ENCODE results near the gene AMIGO3.
"Not testable (repeated sequence)": the region's sequence is repeated elsewhere in the genome, so short reads cannot be mapped to it uniquely, and the experiment has no call there.

The AMIGO3 gene, protein sequence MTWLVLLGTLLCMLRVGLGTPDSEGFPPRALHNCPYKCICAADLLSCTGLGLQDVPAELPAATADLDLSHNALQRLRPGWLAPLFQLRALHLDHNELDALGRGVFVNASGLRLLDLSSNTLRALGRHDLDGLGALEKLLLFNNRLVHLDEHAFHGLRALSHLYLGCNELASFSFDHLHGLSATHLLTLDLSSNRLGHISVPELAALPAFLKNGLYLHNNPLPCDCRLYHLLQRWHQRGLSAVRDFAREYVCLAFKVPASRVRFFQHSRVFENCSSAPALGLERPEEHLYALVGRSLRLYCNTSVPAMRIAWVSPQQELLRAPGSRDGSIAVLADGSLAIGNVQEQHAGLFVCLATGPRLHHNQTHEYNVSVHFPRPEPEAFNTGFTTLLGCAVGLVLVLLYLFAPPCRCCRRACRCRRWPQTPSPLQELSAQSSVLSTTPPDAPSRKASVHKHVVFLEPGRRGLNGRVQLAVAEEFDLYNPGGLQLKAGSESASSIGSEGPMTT

DNA sequence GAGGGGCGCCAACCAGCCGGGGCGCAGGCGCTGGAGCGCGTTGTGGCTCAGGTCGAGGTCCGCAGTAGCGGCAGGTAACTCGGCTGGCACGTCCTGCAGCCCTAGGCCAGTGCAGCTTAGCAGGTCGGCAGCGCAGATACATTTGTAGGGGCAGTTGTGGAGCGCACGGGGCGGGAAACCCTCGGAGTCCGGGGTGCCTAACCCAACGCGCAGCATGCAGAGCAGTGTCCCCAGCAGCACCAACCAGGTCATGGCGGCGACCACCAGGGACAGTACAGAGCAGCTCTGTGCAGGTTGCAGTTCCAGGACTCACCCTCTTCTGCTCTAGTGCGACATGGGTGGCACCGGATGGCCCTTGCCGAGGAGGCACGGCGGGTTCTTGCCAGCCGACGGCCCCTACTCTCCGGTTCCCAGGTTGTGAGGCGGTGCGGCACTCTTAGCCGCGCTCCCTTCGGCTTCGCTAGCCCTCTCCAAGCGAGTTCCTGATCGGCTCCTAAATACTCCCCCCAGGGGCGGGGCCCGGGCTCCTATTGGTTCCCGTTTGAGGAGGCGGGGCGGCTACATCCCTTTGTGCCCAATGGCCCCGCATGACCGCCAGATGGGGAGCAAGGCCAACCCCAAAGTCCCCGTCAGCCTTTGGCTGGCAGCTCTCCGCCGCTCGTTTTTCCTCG lies at the start of gene AMIGO3:
Gene AMIGO3, minus strand, starts transcription at position 471 of the 671 bp plus-strand sequence. Its CDS starts 219 bp downstream, at position 252.
- peak; percentile 34 to 87 for DNase-seq

DNA sequence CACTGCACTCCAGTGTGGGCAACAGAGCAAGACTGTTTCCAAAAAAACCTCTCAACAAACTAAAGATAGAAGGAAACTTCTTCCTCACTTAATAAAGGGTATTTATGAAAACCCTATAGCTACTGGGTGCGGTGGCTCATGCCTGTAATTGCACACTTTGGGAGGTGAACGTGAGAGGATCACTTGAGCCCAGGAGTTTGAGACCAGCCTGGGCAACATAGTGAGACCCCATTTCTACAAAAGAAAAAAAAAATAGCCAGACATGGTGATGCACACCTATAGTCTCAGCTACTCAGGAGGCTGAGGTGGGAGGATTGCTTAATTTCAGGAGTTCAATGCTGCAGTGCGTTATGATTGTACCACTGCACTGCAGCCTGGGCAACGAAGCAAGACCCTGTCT lies 44.5 kb upstream of the AMIGO3 start:
- no peak for DNase-seq

DNA sequence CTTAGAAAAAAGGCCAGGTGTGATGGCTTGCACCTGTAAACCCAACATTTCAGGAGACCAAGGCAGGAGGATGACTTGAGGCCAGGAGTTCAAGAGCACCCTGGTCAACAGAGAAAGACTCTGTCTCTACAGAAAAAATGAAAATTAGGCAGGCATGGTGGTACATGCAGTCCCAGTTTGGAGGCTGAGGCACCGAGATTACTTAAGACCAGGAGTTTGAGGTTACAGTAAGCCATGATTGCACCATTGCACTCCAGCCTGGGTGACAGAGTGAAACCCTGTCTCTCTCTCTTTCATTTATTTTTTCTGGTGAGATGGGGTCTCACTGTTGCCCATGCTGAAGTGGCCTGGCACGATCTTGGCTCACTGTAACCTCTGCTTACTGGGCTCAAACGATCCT lies 42.2 kb upstream of the AMIGO3 start:
- no peak for DNase-seq

DNA sequence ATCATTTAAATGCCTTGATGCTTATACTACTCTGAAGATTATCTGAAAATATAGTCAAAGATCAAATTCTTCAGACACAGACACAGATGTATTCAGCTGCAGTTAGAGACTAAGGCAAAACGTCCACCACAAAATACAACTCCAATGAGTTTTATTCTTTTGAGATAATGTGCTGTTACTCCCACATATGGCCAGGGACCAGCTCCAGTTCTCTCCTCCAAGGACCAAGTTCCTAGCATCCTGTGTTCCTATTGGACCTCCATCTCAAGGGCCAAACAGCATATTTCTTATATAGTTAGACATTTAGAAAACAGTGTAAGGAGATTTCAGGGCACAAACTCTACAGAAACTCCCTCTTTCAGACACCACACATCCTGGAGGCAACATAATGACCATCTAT lies 39.7 kb upstream of the AMIGO3 start:
- DNase-seq: no peak

DNA sequence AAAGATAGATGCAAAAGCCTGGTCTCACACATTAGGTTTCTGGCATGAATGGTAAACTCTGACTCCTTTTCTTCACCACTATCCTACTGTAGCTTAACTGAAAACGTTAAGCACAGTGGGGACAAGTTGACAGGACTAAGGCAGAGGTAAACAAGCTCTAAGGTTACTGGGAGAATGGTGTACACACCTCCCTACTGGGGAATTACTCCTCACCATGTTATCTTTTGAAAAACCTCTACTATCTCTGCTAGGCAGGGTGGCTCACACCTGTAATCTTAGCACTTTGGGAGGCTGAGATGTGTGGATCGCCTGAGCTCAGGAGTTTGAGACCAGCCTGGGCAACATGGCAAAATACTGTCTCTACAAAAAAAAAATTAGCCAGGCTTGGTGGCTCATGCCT lies 37.7 kb upstream of the AMIGO3 start:
- DNase-seq: no peak

DNA sequence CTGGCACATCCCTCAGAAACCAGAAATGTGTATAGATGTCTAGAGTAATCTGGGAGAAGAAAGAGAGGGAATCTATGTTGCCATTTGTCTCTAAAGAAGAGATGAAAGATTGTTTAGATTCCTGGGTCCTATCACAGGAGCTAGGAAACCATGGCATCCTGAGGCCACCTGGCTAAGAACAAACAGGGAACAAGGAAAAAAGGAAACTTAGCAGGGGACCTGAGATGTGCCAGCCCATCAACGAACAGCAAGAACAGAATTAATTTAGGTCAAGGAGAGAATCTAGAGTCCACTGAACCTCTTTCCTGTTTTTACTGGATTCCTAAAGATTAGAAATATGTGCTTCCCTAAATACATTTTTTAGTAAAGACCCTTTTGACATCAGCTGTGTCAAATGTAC lies 36.6 kb upstream of the AMIGO3 start:
- DNase-seq: no peak

DNA sequence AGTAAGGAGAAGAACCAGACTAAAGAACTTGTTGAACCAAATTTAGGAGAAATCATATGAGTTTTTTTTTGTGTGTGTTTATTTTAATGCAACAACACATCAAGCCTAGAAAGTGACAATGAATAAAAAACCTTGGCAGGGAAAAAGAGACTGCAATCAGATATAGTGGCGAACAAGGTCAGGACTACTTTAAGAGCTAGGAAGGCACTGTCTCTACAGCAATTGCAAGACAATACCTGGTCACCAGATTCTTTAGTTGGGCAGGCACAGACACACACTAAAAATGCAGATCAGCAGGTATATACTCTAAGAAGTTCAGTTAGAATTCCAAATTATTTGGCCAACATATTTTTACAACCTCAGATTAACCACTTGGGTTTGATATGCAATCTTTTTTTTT lies 35.1 kb upstream of the AMIGO3 start:
- no peak for DNase-seq

DNA sequence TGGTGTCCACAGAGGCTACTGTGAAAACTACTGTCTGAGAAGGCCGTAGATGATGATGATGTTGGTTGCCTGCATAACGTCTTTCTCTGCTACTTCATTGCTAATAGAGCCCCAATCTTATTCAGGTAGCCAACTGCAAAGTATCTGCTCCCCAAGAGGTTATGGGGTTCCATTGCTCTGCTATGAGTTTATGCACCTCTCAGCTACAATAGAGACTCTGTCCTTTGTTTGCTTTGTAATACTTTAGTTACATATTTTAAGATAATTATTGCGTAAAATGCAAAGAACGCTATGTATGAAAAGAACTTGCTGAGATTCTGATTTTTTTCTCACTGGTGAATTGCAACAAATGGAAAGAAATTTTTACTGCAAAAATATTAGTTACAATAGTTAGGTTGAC lies 32.0 kb upstream of the AMIGO3 start:
- no peak for DNase-seq

DNA sequence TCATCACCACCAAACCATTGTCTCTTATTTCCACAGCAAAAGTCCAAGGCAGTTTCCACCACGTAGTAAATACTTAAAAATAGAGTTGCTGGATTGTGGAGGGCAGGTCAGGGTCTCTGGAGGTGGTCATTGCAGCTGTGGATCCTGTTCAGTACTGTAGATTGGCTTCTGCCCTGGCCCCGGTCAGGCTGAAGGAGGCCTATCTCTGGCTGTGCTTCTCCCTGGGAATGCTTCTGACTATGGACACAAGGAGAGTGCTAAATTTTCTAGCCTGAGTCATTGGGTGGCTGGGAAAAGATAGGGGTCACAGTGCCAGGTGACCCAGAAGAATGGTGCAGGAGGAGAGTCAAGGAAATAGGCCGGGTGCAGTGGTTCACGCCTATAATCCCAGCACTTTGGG lies 30.6 kb upstream of the AMIGO3 start:
- no peak for DNase-seq

DNA sequence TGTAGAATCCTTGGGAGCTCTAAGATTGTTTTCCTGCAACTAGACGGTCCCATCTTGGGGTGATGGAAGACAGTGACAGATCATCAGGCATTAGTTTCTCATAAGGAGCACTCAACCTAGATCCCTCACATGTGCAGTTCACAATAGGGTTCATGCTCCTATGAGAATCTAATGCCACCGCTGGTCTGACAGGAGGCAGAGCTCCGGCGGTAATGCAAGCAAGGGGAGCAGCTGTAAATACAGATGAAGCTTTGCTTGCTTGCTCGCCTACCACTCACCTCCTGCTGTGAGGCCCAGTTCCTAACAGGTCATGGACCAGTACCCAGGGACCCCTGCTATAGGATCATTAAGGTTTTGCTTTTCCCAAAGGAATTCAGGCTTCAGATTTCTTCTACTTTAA lies 29.4 kb upstream of the AMIGO3 start:
- DNase-seq: not testable (repeated sequence)

DNA sequence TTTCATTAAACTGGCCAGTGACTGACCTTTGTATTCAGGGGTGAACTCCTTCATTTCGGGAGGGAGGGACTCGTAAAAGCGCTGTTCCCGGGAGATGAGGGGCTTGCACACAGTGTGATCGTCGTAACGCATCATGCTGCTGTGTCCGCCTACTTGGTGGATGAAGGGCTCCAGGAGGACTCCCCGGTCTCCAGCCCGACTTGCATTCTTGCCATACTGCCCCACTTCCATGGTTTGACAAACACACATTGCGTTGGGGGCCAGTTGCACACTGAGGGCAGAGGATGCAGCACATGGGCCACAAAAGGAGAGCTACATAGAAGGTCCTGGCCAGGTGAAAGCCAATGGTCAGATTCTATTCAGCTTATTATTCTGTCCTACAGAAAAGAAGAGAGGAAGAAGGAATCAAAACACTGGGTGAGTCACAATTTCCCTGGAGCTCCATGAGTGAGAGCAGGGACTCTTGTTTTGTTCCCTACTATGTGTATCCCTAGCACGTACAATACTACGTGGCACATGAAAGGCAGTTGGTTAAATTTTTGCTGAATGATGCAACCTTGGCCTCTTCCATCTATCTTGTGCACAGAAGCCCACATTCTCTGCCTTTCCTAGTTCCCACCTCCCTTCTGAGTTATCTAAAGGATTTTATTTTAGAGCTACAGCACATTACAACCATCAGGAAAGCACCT lies 28.5 kb upstream of the AMIGO3 start:
- DNase-seq: no peak

DNA sequence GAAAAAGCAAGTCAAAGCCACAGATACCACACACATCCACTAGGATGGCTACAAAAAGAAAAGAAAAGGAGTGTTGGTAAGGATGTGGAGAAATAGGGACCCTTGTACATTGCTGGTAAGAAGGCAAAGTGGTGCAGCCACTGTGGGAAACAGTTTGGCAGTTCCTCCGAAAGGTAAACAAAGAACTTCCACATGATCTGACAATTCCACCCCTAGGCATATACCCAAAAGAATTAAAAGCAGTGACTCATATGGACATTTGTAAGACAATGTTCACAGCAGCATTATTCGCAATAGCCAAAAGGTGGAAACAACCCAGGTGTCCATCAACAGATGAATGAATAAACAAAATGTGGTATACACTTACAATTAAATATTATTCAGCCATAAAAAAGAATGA lies 26.5 kb upstream of the AMIGO3 start:
- no peak for DNase-seq

DNA sequence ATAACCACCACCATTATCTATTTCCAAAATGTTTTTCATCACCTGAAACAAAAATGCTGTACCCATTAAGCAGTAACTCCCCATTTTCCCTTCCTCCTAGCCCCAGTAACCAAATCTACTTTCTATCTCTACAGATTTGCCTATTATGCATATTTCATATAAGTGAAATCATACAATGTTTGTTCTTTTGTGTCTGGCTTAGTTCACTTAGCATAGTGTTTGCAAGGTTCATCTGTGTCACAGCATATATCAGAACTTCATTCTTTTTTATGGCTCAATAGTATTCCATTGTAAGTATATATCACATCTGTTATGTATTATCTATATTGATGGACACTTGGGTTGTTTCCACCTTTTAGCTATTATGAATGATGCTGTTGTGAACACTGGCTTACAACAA lies 20.9 kb upstream of the AMIGO3 start:
- no peak for DNase-seq

DNA sequence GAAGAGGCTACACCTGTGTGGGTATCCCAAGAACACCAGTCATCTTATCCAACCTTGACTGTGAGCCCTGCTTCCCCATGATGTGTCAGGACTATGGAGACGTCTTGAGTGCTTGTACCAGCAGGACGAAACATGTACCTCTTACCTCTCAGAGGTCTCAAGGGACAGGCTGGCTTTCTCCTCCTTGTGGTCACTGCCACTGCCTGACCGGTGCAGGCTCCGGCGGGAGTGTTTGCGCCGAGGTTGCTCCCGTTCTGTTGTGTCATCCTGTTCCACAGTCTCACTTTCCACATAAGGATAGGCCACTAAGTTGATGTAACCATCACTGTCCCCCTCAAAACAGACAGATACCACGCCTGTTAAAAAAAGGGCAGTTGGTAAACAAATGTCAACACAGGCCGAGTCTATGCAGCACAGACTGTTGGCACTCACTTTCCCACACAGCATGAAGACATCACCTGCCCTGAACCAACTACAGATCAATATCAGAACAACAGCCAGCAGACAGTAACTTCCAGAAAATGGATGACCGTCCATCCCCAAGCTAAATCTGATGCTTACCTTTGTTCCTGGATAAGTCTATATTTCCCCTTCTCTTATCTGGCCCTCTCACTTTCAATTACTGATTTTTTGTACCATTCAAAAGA lies 18.7 kb upstream of the AMIGO3 start:
- DNase-seq: no peak

DNA sequence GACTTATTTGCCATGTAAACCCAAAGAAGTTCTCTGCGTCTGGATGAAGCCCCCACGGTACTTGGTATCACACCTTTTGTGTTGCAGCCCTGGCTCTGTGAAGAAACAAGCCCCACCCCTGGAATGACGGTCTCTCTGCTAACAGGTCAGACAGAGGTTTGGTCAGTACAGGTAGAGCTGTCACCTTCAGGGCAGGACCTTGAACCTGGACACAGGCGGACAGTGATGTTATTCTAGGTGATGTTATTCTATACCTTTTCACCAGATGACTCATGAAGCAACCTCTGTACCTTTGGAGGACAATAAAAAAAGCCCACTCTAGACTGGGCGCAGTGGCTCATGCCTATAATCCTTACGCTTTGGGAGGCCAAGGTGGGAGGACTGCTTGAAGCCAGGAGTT lies 15.3 kb upstream of the AMIGO3 start:
- no peak for DNase-seq

DNA sequence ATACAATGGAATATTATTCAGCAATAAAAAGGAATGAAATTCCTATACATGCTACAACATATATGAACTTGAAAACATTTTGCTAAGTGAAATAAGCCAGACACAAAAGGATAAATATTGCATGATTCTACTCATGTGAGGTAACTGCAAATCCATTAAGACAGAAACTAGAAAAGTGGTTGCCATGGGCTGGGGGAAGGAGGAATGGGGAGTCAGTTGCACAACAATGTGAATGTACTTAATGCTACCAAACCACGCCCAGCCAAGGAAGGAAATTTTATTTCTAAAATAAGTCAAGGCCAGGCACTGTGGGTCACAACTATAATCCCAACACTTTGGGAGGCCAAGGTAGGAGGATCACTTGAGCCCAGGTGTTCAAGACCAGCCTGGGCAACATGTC lies 14.1 kb upstream of the AMIGO3 start:
- DNase-seq: no peak

DNA sequence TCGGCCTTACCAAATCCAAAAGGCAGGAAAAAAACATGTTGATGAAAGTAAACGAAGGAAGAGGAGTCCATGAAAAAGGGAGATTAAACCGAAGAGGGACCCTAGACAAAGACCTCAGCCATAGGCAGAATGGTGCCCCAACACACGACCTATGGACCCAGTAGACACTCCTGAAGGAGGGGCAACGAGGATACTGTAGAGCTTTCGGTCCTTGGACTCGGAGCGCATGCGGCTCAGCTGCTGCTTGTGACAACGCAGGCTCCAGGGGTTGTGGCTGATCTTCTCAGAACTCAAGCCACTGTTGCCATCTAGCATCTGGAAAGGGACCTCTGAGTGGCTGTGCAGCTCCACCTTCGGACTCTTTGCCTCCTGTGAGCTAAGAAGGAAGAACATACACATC lies 13.1 kb upstream of the AMIGO3 start:
- no peak for DNase-seq

DNA sequence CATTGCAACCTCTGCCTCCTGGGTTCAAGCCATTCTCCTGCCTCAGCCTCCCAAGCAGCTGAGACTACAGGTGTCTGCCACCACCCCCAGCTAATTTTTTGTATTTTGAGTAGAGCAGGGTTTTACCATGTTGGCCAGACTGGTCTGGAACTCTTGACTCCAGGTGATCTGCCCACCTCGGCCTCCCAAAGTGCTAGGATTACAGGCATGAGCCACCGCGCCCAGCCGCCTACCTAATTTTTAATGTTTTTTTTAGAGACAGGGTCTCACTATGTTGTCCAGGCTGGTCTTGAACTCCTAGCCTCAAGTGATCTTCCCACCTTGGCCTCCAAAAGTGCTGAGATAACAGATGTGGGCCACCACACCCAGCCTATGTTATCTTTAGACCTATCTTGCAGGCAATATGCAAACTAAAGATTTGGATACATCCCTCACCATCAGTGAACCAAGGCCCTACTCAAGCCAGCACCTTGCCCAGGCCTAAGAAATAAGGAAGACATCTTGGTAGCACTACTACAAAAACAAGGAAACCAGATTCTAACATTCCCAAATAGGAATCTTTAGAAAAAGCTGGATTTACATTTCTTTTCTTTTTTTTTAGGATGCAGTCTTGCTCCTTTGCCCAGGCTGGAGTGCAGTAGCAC lies 10.6 kb upstream of the AMIGO3 start:
- no peak for DNase-seq

DNA sequence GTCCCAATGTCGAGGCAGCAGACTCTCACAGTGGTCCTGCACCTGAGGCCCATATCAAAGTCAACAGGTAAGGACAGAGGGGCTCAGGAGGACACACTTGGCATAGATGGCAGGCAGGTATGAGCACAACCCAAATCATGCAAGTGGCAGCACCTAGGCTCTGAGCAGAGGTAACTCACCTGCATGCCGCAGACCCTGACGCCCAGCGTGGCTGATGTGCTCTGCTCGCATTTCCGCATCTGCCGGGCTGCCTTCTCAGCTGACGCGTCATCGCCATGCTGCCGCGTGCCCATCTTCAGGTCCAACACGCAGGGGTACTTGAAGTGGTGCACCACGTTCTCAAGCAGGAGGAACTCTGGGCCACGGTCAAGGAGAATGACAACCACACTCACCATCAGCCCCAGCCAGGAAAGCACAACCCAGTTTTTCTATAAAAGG lies 8.5 kb upstream of the AMIGO3 start:
- no peak for DNase-seq

DNA sequence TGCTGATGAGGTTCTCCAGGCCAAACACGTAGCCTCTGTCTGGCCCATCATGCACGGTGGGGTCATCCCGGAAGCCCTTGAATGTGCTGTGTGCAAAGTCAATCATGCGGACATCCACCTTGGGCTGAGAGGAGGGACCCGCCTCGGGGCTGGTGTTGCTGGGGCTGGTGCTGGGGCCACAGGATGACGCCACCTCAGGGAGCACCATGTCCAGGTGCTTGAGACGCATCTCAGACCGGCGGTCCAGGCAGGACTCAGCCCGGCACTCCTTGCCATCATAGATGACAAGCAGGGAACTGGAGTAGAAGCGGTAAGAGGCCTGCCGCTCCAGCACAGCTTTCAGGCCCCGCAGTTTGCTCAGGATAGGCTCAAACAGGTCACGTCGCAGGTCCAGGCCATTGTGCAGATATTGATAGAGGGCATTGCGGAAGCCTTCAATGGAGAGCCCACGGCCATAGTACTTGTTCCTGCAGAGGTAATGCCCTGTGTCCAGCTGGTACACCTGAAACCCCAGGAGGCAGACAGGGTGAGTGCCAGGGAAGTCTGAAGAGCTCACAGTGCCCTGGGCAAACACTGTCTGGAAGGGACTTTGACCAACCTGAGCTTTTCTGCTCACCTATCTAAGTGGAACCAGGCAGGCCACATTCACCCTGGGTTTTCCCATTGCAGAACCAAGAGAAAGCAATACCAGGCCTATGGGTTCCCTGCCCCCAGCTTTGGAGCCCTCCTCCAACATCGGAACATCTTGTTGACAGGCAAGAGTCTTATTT lies 7.9 kb upstream of the AMIGO3 start:
- DNase-seq: no peak

DNA sequence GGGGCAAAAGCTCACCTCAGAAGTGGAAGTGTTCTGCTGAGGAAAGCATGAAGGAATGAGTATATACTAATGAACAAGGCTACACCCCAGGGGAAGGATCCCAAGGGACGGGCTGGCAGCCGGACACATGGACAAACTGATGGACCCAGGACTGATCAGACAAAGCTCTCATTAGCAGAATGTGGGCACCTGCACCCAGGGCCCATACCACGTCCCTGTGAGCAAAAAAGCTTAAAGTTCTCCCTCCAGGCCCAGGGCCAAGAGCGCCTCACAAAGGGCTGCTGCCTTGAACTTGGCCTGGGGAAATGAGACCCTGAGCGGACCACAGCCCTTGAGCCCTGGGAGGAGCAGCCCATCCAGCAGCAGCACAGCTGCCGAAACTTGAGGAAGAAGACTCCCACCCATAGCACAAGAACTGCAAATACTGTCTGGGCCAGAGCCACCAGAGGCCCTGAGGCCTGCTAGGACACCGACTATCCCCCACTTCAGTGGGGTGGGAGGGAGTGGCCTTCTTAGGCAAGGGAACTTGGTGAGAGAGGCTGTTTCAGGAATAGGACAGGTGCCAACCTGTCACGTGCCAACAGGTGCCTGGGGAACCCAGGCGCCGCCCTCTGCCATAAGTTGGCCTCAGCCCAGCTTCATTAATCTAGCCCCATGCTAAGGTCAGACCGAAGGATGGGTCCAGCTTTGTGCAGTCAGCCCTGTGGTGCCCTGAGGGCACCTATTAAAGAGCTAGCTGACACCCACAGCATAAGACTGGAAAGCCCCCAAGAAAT lies 6.6 kb upstream of the AMIGO3 start:
- no peak for DNase-seq
